ENCODE results near the gene PRPF38A.

PRPF38A gene

GRCh38 chr1:52399629-52400028 is 4.8 kb upstream of the PRPF38A start:
- no peak for FAIRE-seq
- no peak for DNase-seq (ENCODE audit: low spot score)

DNA sequence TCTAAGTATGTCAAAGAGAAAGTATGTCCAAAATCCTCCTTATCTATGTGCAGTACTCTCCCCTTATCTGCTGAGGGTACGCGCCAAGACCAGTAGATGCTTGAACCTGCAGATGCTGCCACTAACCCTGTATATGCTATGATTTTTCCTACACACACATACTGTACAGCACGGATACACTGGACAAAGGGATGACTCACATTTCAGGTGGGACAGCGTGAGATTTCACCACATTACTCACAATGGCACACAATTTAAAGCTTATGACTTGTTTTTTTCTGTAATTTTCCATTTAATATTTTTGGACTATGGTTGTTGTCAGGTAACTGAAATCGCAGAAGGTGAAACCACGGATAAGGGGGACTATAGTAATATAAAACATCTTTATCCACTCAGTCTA is 4.3 kb upstream of the PRPF38A start:
- DNase-seq (ENCODE audit: low spot score): no peak
- FAIRE-seq: no peak

- FAIRE-seq: no peak
Observed at GRCh38 chr1:52402860-52403240, 1.6 kb upstream of the PRPF38A start.

DNA sequence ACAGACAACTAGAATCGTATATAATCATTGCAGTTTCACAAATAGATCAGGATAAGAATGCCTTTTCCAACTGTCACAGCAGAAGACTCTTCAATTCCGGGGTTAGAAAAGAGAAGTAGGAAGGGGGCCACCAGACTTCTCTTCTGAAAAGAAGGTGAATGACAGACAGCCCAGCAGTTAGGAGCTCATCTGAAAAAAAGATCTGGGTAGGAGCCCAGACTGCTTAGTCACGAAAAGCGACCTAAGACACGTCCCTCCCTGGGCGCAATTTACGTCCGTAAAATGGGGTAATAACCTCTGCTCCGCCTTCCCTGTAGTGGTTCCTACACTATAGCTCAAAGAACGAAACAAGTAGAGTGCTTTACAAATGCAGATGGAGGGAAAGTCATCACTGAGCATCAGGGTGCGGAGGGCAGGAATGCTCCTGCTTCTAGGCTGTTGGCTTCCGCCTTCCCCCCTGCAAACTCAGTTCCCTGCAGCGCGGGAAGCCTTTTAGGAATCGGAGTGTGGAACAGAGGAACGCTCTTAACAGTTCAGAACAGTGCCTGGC is 761 bp upstream of the PRPF38A start:
- DNase-seq (ENCODE audit: low spot score) (peak; percentile 66), FAIRE-seq (no peak)

More at GRCh38 chr1:52402860-52403240, 1.6 kb upstream of the PRPF38A start:
- no peak for DNase-seq (ENCODE audit: low spot score)

DNA sequence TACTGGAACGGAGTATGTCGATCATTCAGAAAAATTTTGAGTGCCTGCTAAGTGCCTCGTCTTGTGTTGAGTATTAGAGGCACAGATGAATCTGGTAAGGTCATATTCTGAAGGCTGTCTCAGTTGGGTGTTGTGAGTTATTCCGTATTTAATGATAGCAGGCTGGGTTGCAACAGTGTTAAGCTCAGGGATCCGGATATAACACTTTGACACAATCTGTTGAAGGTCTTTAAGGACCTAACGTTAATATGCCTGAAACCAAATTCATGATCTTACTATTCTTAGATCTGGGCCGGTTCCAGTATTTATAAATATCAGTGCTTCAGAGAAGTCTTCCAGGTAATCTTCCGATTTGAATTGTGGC is 555 bp downstream of the PRPF38A start:
- FAIRE-seq (no peak), DNase-seq (ENCODE audit: low spot score) (no peak)

GRCh38 chr1:52413410-52413989 is 9.1 kb downstream of the PRPF38A start:
- FAIRE-seq (no peak), DNase-seq (ENCODE audit: low spot score) (no peak)

GRCh38 chr1:52414942-52415341 is 10.5 kb downstream of the PRPF38A start:
- DNase-seq (ENCODE audit: low spot score) (no peak), FAIRE-seq (no peak)

DNA sequence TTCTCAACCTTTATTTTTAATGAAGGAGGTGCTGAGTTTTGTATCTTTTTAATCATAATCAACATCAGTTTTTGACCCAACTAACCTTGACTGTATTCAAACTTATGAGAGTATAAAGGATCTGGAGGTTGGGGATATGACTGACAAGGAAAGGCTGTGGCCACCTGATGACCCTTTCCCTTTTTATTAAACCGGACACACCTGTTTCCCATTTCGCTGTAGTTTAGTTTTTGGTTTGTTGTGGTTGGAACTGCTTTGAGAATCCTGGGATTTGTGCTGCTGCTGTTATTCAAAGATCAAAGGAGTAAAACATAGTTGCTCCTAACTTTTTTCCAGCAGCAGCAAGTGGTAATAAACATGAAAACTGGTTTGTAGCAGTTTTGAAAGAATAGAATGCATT is 12.4 kb downstream of the PRPF38A start:
- no peak for DNase-seq (ENCODE audit: low spot score)
- no peak for FAIRE-seq

DNA sequence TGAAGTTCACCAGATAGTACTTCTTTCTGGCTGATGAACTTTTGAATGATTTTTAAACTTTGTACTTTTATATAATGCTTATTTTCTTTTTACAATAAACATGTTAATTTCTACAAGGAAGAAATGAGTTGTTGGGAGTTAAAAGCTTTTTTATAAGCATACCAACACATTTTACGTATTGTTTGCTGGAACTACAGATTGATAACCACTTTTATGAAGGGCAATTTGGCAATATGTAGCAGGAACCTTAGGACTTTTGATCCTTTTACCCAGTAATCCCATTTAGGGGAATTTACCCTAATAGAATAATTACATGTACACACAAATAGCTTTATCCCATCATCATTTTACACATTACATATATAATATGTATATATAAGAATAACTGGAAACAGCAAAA is 16.3 kb downstream of the PRPF38A start:
- DNase-seq (ENCODE audit: low spot score) (no peak), FAIRE-seq (no peak)

DNA sequence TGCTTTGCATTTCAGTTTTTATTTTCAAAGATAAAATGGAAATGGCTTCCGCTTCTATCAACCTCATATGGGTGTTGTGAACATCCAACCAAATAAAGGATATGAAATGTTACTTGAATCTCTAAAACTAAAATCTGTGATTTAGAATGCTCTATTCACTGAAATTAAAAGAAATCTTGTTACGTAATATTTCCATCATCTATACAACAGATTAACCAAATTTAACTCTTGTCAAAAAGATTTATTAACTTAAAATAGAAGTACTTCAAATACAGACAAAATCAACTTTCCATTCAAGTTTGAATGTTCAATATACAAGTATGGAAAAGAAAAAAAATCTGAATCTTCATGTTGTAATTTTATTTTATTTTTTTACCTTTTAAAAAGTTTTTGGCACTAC is 18.7 kb downstream of the PRPF38A start:
- DNase-seq (ENCODE audit: low spot score): no peak
- no peak for FAIRE-seq

GRCh38 chr1:52423771-52424170 is 19.4 kb downstream of the PRPF38A start:
- FAIRE-seq (no peak), DNase-seq (ENCODE audit: low spot score) (no peak)

DNA sequence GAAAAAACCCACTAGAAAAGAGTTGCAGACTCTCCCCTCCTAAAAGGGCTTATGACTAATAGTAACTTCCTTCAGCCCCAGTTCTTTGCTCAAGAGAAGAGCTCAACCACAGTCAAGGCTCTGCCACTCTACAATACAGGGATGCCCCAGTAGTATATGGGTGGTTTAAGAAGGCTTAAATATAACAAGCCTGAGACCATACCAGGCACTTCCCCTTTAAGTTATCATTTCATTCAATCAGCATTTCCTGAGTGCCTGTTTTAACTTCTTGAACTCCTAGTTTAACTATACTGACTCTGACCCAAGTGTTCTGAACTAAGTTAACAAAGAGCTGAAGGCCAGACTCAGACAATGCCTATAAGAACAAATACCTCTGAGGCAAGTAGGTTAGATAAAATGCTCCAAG is 19.8 kb downstream of the PRPF38A start:
- DNase-seq (ENCODE audit: low spot score) (no peak), FAIRE-seq (no peak)

DNA sequence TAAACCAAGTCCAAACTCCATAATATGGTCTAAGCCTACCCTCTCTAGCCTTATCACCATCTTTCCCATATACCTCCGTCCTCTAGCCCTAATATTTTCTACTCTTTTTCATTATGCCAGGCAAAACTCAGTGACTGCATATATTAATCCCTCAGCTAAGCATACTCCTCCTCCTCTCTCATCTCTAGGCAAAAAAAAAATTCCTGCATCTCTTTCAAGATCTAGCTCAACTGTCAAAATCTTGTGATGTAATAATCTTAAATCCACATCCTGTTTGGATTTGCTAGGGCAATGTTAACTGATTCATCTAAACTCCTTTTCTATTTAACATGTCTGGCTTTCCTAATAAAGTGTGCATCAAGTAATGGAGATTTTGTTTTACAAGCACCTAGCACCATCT is 20.4 kb downstream of the PRPF38A start:
- DNase-seq (ENCODE audit: low spot score): no peak
- FAIRE-seq: no peak

DNA sequence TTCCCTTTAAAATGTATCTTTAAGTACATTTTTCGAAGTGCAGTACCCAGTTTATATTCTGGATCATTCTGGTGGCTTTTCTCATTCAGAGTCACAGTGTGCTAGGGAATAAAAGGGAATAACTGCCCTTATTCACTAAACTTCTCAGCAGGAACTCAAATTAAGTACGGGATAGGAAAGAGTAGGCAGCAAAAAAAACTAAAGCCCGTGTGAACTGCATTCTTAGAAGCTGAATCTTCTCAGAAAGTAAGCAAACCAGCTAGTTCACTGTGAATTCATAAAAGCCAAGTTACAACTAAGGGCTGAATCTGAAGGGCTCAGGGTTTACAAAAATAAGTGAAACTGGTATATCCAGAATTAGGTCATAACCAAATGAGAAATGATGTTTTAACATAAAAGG is 22.0 kb downstream of the PRPF38A start:
- no peak for DNase-seq (ENCODE audit: low spot score)
- no peak for FAIRE-seq

GRCh38 chr1:52427152-52427551 is 22.8 kb downstream of the PRPF38A start:
- DNase-seq (ENCODE audit: low spot score): no peak
- no peak for FAIRE-seq

DNA sequence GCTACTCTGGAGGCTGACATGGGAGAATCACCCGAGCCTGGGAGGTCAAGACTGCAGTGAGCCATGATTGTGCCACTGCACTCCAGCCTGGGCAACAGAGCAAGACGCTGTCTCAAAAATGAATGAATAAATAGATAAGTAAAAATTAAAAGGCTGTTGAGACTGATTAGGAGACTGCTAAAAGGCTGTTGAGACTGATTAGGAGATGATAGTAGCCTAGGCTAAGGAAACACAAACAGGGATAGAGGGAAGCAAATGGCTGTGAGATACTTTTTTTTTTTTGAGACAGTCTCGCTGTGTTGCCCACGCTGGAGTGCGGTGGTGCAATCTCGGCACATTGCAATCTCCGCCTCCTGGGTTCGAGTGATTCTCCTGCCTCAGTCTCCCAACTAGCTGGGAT is 28.4 kb downstream of the PRPF38A start:
- FAIRE-seq (no peak), DNase-seq (ENCODE audit: low spot score) (no peak)

DNA sequence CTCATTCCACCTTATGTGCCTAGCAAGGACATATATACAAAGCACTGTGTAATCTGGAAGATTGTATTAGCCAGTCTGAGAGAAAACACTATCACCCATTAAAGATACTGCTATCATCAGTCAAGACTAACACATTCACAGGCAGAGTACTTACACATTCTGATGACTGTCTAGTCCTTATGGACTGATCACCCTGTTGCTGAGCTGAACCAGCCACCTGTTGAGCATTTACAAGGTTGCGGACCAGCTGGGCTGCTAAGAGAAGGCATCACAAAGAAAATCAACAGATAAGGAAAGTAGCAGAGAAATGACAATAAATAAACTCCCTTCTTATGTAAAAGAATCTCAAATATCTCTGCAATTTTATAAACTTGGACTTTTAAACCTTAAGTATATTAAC is 30.8 kb downstream of the PRPF38A start:
- FAIRE-seq: no peak
- DNase-seq (ENCODE audit: low spot score): no peak

- FAIRE-seq (no peak), DNase-seq (ENCODE audit: low spot score) (no peak)
Observed at GRCh38 chr1:52435650-52436049, 31.2 kb downstream of the PRPF38A start.

DNA sequence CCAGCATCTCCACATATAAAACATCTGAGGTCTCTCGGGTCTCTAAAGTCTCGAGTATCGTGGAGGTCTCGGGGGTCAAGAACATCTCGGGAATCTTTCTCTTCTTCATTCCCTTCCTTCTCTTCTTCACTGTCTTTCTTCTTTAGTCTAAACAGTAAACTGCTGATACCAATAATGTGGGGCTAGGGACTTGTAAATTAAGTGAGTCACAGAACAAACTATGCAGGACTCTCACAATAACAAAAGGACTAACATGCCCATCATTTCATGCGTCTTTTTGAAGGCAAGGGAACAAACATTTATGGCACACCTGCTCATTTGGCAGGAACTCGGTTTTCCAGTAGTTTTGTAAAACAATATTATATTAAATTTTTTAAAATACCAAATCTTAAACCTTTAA is 32.4 kb downstream of the PRPF38A start:
- DNase-seq (ENCODE audit: low spot score): no peak
- no peak for FAIRE-seq

GRCh38 chr1:52439976-52440375 is 35.6 kb downstream of the PRPF38A start:
- FAIRE-seq (no peak), DNase-seq (ENCODE audit: low spot score) (no peak)

GRCh38 chr1:52444463-52444862 is 40.1 kb downstream of the PRPF38A start:
- DNase-seq (ENCODE audit: low spot score) (no peak), FAIRE-seq (no peak)

- DNase-seq (ENCODE audit: low spot score) (no peak), FAIRE-seq (no peak)
Observed at GRCh38 chr1:52454127-52454526, 49.7 kb downstream of the PRPF38A start.

DNA sequence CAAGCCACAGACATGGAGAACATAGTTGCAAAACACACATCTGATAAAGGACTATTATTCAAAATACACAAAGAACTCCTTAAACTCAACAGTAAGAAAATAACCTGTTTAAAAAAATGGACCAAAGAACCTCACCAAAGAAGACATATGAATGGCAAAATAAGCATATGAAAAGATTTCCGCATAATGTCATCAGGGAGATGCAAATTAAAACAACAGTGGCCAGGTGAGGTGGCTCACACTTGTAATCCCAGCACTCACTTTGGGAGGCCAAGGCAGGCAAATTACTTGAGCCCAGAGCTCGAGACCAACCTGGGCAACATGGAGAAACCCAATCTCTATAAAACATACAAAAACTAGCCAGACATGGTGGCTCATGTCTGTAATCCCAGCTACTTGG is 50.4 kb downstream of the PRPF38A start:
- no peak for DNase-seq (ENCODE audit: low spot score)
- FAIRE-seq: no peak

DNA sequence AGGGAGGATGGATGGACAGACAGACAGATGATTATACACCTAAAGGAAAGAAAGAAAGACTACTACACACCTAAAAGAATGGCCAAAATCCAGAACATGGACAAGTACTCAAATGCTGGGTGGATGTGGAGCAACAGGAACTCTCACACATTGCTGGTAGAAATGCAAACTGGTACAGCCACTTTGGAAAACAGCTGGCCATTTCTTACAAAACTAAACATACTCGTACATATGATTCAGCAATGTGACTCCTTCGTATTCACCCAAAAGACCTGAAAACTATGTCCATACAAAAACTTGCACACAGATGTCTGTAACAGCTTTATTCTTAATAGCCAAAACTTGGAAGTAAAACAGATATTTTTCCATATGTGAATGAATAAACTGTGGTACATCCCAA is 51.3 kb downstream of the PRPF38A start:
- FAIRE-seq (no peak), DNase-seq (ENCODE audit: low spot score) (no peak)
